ENCODE measurements around the gene SEC22C.

GRCh38 chr3:42520336-42520735, 61.4 kb downstream of the SEC22C start:
- no peak for TF ChIP-seq CTCF (IDR thresholded peaks at IDR 0.05; ENCODE audit: low read depth, low read length)
- TF ChIP-seq MYC (IDR thresholded peaks at IDR 0.05; ENCODE audit: low read depth, low read length), result no peak
- no peak for TF ChIP-seq POLR2A (IDR thresholded peaks at IDR 0.05; ENCODE audit: extremely low read depth, insufficient read length)
